MV-4-11 (cell line): ENCODE results near the gene FBXL19.
"Not testable (repeated sequence)": the region's sequence is repeated elsewhere in the genome, so short reads cannot be mapped to it uniquely, and the experiment has no call there.

Experiments used
- DNase-seq: peaks from one replicate; lab custom pipeline; 2025; lab: John Stamatoyannopoulos, UW

FBXL19 gene

GRCh38 chr16:30923554-30924075 lies at the start of gene FBXL19:
FBXL19 (plus strand) TSS chr16:30923572; CDS start chr16:30925755, 2,183 bp downstream.
- no peak for DNase-seq

GRCh38 chr16:30874244-30874820 lies 49.0 kb upstream of the FBXL19 start:
- DNase-seq = no peak

GRCh38 chr16:30874821-30875717 lies 48.3 kb upstream of the FBXL19 start:
- DNase-seq = peak; percentile 87

GRCh38 chr16:30875871-30876801 lies 47.2 kb upstream of the FBXL19 start:
- DNase-seq = peak; percentile 79

- no peak for DNase-seq
Measured at GRCh38 chr16:30876867-30877266, 46.5 kb upstream of the FBXL19 start.

- DNase-seq = no peak
Measured at GRCh38 chr16:30882429-30883310, 40.7 kb upstream of the FBXL19 start.

GRCh38 chr16:30884760-30885159 lies 38.6 kb upstream of the FBXL19 start:
- no peak for DNase-seq

- no peak for DNase-seq
Measured at GRCh38 chr16:30885196-30885595, 38.2 kb upstream of the FBXL19 start.

GRCh38 chr16:30886145-30886544 lies 37.2 kb upstream of the FBXL19 start:
- DNase-seq = no peak

- DNase-seq = no peak
Measured at GRCh38 chr16:30887927-30888326, 35.4 kb upstream of the FBXL19 start.

GRCh38 chr16:30888856-30889499 lies 34.4 kb upstream of the FBXL19 start:
- no peak for DNase-seq

- no peak for DNase-seq
Measured at GRCh38 chr16:30889721-30890120, 33.7 kb upstream of the FBXL19 start.

GRCh38 chr16:30891043-30891823 lies 32.1 kb upstream of the FBXL19 start:
- not testable (repeated sequence) for DNase-seq

- DNase-seq = no peak
Measured at GRCh38 chr16:30892670-30893416, 30.5 kb upstream of the FBXL19 start.

- DNase-seq = no peak
Measured at GRCh38 chr16:30893417-30893743, 30.0 kb upstream of the FBXL19 start.

- DNase-seq = peak; percentile 79
Measured at GRCh38 chr16:30893744-30894539, 29.4 kb upstream of the FBXL19 start, which contains the start of gene BCL7C. BCL7C (minus strand) TSS chr16:30894077; CDS start chr16:30893944, 133 bp downstream.

GRCh38 chr16:30894540-30895368 lies 28.6 kb upstream of the FBXL19 start:
- DNase-seq = no peak
